ENCODE results near the gene BRIP1. TPM values are rescaled to one million over a fixed set of nuclear protein-coding genes. Genes with fewer than 3 reads are reported as not detected.
A peak's percentile ranks its signal among the peaks of the same experiment; 100 is the strongest.

The BRIP1 gene
- polyA plus RNA-seq, 1 of the 3 experiments (the other 2 are of a cell fraction), result 2.0 TPM

- Histone ChIP-seq H3K27ac (ENCODE audit: low read depth in 2 of 2, low read length in 1 of 2) (peak overlapping the region in 1 of 2 experiments; percentile 19; a peak in 1 of 4 replicates), H3F3A (replicated peaks; ENCODE audit: insufficient read depth) (peaks cover 11% of the 10 kb centered on the region), H4K20me1 (ENCODE audit: insufficient read depth) (no peaks in the 10 kb centered on the region), H3K79me2 (ENCODE audit: insufficient read depth) (peaks cover 5% of the 10 kb centered on the region; the same call in 1 of the 2 replicates), H3K9me3 (no peaks in the 10 kb centered on the region; the same call in 1 of the 2 replicates), H3K36me3 (replicated peaks in 1 of 2; ENCODE audit: control insufficient read depth in 1 of 2, insufficient read depth in 2 of 2, low read length in 1 of 2) (peaks cover 0 to 21% of the 10 kb centered on the region in 2 experiments), H3K9me2 (no peaks in the 10 kb centered on the region), H3K4me2 (no peak overlapping the region), H3K27me3 (ENCODE audit: insufficient read depth) (no peaks in the 10 kb centered on the region), H3K9ac (no peak overlapping the region), H3K4me3 (ENCODE audit: low read depth in 2 of 2, low read length in 1 of 2) (no peak overlapping the region), H3K4me1 (ENCODE audit: control insufficient read depth in 1 of 2, insufficient read depth in 2 of 2, low read depth in 1 of 2, low read length in 1 of 2) (peaks cover 0 to 3% of the 10 kb centered on the region in 2 experiments; a peak in 2 of 4 replicates), H2AFZ (ENCODE audit: low read depth) (no peak overlapping the region)
- ChIA-PET CTCF (interaction anchor here (0.7 to 3.0 kb wide), 10 partner anchors 79 to 862 kb away, joined by 3 to 21 read pairs (median 3); no protein-coding TSS in a partner anchor), POLR2A (interaction anchor here (0.6 kb wide), 1 partner anchor 795 kb away, joined by 3 read pairs; no protein-coding TSS in a partner anchor)
- WGBS (ENCODE audit: low lambda C conversion rate), result 97% methylated on average over 2 of the region's 2 CpGs
- no peak for TF ChIP-seq RAD21 (IDR thresholded peaks at IDR 0.05; ENCODE audit: low read length)
- TF ChIP-seq EP300 (IDR thresholded peaks at IDR 0.05; ENCODE audit: borderline replicate concordance in 1 of 2, low read depth in 1 of 2, low read length in 1 of 2), result no peak
- no peak for TF ChIP-seq TCF12 (IDR thresholded peaks at IDR 0.05)
- TF ChIP-seq NRF1 (IDR thresholded peaks at IDR 0.05; ENCODE audit: low read depth, low read length), result no peak
- TF ChIP-seq FOSL2 (IDR thresholded peaks at IDR 0.05; ENCODE audit: borderline replicate concordance, low read depth), result no peak
- no peak for TF ChIP-seq RFX5 (IDR thresholded peaks at IDR 0.05; ENCODE audit: low read length)
- TF ChIP-seq FOXM1 (IDR thresholded peaks at IDR 0.05; ENCODE audit: low read depth), result no peak
- no peak for TF ChIP-seq CHD2 (IDR thresholded peaks at IDR 0.05; ENCODE audit: low read length, partially characterized antibody)
- DNase-seq, result no peak
Measured at GRCh38 chr17:61834610-61835009, 28.7 kb downstream of the BRIP1 start.

- Histone ChIP-seq H3K4me2 (no peak overlapping the region), H3K9me2 (no peaks in the 10 kb centered on the region), H3K27me3 (ENCODE audit: insufficient read depth) (no peaks in the 10 kb centered on the region), H3K36me3 (replicated peaks in 1 of 2; ENCODE audit: control insufficient read depth in 1 of 2, insufficient read depth in 2 of 2, low read length in 1 of 2) (peaks cover 0 to 29% of the 10 kb centered on the region in 2 experiments), H3K9me3 (peaks cover 2% of the 10 kb centered on the region; the same call in 1 of the 2 replicates), H3F3A (replicated peaks; ENCODE audit: insufficient read depth) (peaks cover 14% of the 10 kb centered on the region), H3K9ac (no peak overlapping the region), H4K20me1 (ENCODE audit: insufficient read depth) (no peaks in the 10 kb centered on the region), H3K4me1 (ENCODE audit: control insufficient read depth in 1 of 2, insufficient read depth in 2 of 2, low read depth in 1 of 2, low read length in 1 of 2) (peaks cover 0 to 3% of the 10 kb centered on the region in 2 experiments; a peak in 2 of 4 replicates), H3K27ac (ENCODE audit: low read depth in 2 of 2, low read length in 1 of 2) (no peak overlapping the region), H3K79me2 (ENCODE audit: insufficient read depth) (peaks cover 5% of the 10 kb centered on the region; the same call in 1 of the 2 replicates), H2AFZ (ENCODE audit: low read depth) (peak overlapping the region; percentile 3; the same call in 1 of the 2 replicates), H3K4me3 (ENCODE audit: low read depth in 2 of 2, low read length in 1 of 2) (no peak overlapping the region)
- TF ChIP-seq ELF1 (IDR thresholded peaks at IDR 0.05) (no peak), EZH2phosphoT487 (IDR thresholded peaks at IDR 0.05; ENCODE audit: borderline replicate concordance, low read depth) (no peak), FOXJ3 (CRISPR knock-in tag; IDR thresholded peaks at IDR 0.05) (no peak), TAF1 (IDR thresholded peaks at IDR 0.05; ENCODE audit: borderline replicate concordance, low read depth, low read length) (no peak), USF1 (IDR thresholded peaks at IDR 0.05; ENCODE audit: borderline replicate concordance, low read depth) (no peak), CHD2 (IDR thresholded peaks at IDR 0.05; ENCODE audit: low read length, partially characterized antibody) (no peak), PBX3 (IDR thresholded peaks at IDR 0.05) (no peak), NRF1 (IDR thresholded peaks at IDR 0.05; ENCODE audit: low read depth, low read length) (no peak), JUND (IDR thresholded peaks at IDR 0.05) (0 out of 2 replicates have a peak, but pooled peaks have one; percentile 37), TEAD4 (IDR thresholded peaks at IDR 0.05; ENCODE audit: borderline replicate concordance, insufficient read depth) (no peak), IRF3 (IDR thresholded peaks at IDR 0.05; ENCODE audit: low read depth, low read length) (no peak), MXI1 (IDR thresholded peaks at IDR 0.05; ENCODE audit: low read depth, low read length) (no peak), FOSL2 (IDR thresholded peaks at IDR 0.05; ENCODE audit: borderline replicate concordance, low read depth) (peak; percentile 62; the same call in 1 of the 2 replicates), FOXM1 (IDR thresholded peaks at IDR 0.05; ENCODE audit: low read depth) (no peak), GABPA (IDR thresholded peaks at IDR 0.05; ENCODE audit: low read depth) (no peak)
- WGBS (ENCODE audit: low lambda C conversion rate), result 92% methylated on average over 7 of the region's 7 CpGs
- POLR2A ChIA-PET, result interaction anchor here (0.6 kb wide), 1 partner anchor 794 kb away, joined by 3 read pairs; no protein-coding TSS in a partner anchor
- DNase-seq, result no peak
- CTCF ChIA-PET, result interaction anchor here (0.9 to 3.0 kb wide), 11 partner anchors 9 to 861 kb away, joined by 3 to 21 read pairs (median 3); no protein-coding TSS in a partner anchor
Measured at GRCh38 chr17:61833536-61834193, 29.7 kb downstream of the BRIP1 start.

Measured in SK-N-SH (cell line).